Germinal center (tissue), 1 donor: ENCODE data around the gene RAB39A.

ENCODE experiments used
- DNase-seq: peaks from one replicate; pipeline ENCODE4 v3.0.0; 2012; ENCODE audit warnings: mixed read lengths, low spot score

RAB39A gene

GRCh38 chr11:107962181-107962580 is 33.9 kb downstream of the RAB39A start:
- no peak for DNase-seq

- no peak for DNase-seq
These were observed 34.8 kb downstream of the RAB39A start for GRCh38 chr11:107963091-107963490.

- no peak for DNase-seq
These were observed 41.0 kb downstream of the RAB39A start for GRCh38 chr11:107969219-107969618.

GRCh38 chr11:107970049-107970448 is 41.8 kb downstream of the RAB39A start:
- DNase-seq = no peak

GRCh38 chr11:107973641-107974040 is 45.4 kb downstream of the RAB39A start:
- DNase-seq = no peak

- no peak for DNase-seq
These were observed 60.3 kb downstream of the RAB39A start for GRCh38 chr11:107988397-107989158.

GRCh38 chr11:107991868-107992414 is 63.7 kb downstream of the RAB39A start:
- no peak for DNase-seq

- no peak for DNase-seq
These were observed 67.9 kb downstream of the RAB39A start for GRCh38 chr11:107996006-107996776.

GRCh38 chr11:107998761-107999160 is 70.5 kb downstream of the RAB39A start:
- DNase-seq = no peak

GRCh38 chr11:107999759-108000455 is 71.7 kb downstream of the RAB39A start:
- peak; percentile 74 for DNase-seq

- DNase-seq = no peak
These were observed 74.2 kb downstream of the RAB39A start for GRCh38 chr11:108002476-108002875.

GRCh38 chr11:108003623-108004022 is 75.4 kb downstream of the RAB39A start:
- DNase-seq = no peak

GRCh38 chr11:108007819-108008218 is 79.6 kb downstream of the RAB39A start:
- DNase-seq = no peak

- DNase-seq = peak; percentile 90
These were observed 80.6 kb downstream of the RAB39A start, which contains the start of gene CUL5 for GRCh38 chr11:108008656-108009496. TSS of gene CUL5 (plus strand) at chr11:108008898. CDS start at chr11:108009349, 451 bp downstream.

GRCh38 chr11:108009497-108010370 is 81.5 kb downstream of the RAB39A start:
- DNase-seq = no peak

GRCh38 chr11:108012139-108012725 is 84.0 kb downstream of the RAB39A start:
- no peak for DNase-seq
